Cardiac muscle cell (in vitro differentiated cells and primary cell): ENCODE measurements around the gene SEC62. TPM values are rescaled to one million over a fixed set of nuclear protein-coding genes. Genes with fewer than 3 reads are reported as not detected.

Source experiments
- DNase-seq, 2 donors: peaks; one replicate each; pipeline versions ENCODE4 v3.0.0 to v3.0.0-alpha.2; 2010 to 2017; ENCODE audit warnings: low read depth in 1 of 2, low spot score in 1 of 2
- H3K27ac ChIP-seq: fragments of 200-600 bp; sonication (generic); 2 replicates; pipeline ENCODE4 v1.5.1; 2016
- H3K27me3 ChIP-seq: fragments of 200-600 bp; sonication (generic); 2 replicates; pipeline ENCODE4 v1.6.0; 2016; ENCODE audit warnings: control low read depth
- H3K36me3 ChIP-seq: fragments of 200-600 bp; sonication (generic); 2 replicates; pipeline ENCODE4 v1.5.1; 2016; ENCODE audit warnings: control low read depth
- H3K4me1 ChIP-seq: fragments of 200-600 bp; sonication (generic); 2 replicates; pipeline ENCODE4 v1.8.1; 2017; ENCODE audit warnings: low read depth, mild to moderate bottlenecking, mixed run types
- H3K4me3 ChIP-seq: fragments of 200-600 bp; sonication (generic); 2 replicates; pipeline ENCODE4 v1.5.1; 2016; ENCODE audit warnings: mild to moderate bottlenecking
- H3K9me3 ChIP-seq: fragments of 200-600 bp; sonication (generic); 2 replicates; pipeline ENCODE4 v1.5.1; 2017; ENCODE audit warnings: low read depth, mild to moderate bottlenecking, control low read depth
- polyA plus RNA-seq: library from polyadenylated mRNA; unstranded; fragments of >200 nt; fragmentation: Nextera tagmentation; extraction: Ambion mirVana; gene quantifications from 2 replicates; pipeline ENCODE4 v1.2.1, GENCODE V29; 2016
- total RNA-seq: library from RNA; depleted of rRNA; stranded (reverse); fragments of >200 nt; gene quantifications from 2 replicates; pipeline ENCODE4 v1.2.3, GENCODE V29; 2016
- TF ChIP-seq, protein P1 (sequence below): IDR thresholded peaks from 2 replicates; pipeline ENCODE4 v1.5.1; 2012; ENCODE audit warnings: low read depth, mild to moderate bottlenecking, low read length

The SEC62 gene
- total and polyA plus RNA-seq, 2 experiments from 2014 or later, result 26.7 to 72.2 TPM

DNA sequence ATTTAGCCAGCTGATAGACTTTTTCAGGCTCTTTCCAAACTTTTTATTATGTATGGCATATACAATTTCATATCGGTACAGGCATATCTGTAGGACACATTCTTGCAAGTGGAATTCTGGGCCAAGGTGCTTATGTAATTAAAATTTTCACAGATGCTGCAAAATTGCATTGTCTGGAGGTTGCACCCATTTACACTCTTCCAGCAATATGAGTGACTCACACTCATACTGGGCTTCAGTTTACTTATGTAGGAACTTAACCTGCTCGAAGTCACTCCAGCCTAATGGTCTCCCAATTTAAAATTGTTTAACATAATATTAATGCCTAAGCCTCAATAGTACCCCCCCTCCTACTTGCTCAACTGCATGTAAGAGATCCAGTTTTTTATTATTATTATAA is 11.2 kb upstream of the SEC62 start:
- no peak for DNase-seq
- no peaks in the 10 kb centered on the region for H3K36me3 ChIP-seq
- TF ChIP-seq, protein P1, sequence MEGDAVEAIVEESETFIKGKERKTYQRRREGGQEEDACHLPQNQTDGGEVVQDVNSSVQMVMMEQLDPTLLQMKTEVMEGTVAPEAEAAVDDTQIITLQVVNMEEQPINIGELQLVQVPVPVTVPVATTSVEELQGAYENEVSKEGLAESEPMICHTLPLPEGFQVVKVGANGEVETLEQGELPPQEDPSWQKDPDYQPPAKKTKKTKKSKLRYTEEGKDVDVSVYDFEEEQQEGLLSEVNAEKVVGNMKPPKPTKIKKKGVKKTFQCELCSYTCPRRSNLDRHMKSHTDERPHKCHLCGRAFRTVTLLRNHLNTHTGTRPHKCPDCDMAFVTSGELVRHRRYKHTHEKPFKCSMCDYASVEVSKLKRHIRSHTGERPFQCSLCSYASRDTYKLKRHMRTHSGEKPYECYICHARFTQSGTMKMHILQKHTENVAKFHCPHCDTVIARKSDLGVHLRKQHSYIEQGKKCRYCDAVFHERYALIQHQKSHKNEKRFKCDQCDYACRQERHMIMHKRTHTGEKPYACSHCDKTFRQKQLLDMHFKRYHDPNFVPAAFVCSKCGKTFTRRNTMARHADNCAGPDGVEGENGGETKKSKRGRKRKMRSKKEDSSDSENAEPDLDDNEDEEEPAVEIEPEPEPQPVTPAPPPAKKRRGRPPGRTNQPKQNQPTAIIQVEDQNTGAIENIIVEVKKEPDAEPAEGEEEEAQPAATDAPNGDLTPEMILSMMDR, result no peak
- H3K27me3 ChIP-seq, result no peaks in the 10 kb centered on the region
- H3K9me3 ChIP-seq, result no peaks in the 10 kb centered on the region
- H3K4me3 ChIP-seq, result no peak overlapping the region
- H3K4me1 ChIP-seq, result no peaks in the 10 kb centered on the region
- no peak overlapping the region for H3K27ac ChIP-seq

DNA sequence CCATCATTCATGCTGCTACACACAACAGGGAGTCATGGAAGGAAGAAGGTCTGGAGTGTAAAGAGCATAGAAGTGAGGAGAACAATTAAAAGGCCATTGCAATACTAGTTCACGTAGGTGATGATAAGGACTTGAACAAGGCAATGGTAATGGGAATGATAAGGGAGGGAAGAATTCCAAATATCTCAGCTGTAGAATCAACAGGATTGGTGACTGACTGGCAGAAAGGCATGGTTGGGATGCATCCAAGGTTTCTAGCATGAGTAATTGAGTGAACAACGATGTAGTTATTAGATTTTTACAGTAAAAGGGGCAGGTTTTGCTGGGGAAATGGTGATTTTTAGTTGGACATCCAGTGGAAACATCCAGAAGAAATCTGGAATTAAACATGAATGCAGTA is 2.4 kb upstream of the SEC62 start:
- H3K4me3 ChIP-seq, result no peak overlapping the region
- TF ChIP-seq, protein P1, result no peak
- no peaks in the 10 kb centered on the region for H3K9me3 ChIP-seq
- H3K27ac ChIP-seq, result no peak overlapping the region
- H3K36me3 ChIP-seq, result no peaks in the 10 kb centered on the region
- peak in 1 of 2 donors; percentile 39 for DNase-seq
- no peaks in the 10 kb centered on the region for H3K27me3 ChIP-seq
- peaks cover 16% of the 10 kb centered on the region for H3K4me1 ChIP-seq

DNA sequence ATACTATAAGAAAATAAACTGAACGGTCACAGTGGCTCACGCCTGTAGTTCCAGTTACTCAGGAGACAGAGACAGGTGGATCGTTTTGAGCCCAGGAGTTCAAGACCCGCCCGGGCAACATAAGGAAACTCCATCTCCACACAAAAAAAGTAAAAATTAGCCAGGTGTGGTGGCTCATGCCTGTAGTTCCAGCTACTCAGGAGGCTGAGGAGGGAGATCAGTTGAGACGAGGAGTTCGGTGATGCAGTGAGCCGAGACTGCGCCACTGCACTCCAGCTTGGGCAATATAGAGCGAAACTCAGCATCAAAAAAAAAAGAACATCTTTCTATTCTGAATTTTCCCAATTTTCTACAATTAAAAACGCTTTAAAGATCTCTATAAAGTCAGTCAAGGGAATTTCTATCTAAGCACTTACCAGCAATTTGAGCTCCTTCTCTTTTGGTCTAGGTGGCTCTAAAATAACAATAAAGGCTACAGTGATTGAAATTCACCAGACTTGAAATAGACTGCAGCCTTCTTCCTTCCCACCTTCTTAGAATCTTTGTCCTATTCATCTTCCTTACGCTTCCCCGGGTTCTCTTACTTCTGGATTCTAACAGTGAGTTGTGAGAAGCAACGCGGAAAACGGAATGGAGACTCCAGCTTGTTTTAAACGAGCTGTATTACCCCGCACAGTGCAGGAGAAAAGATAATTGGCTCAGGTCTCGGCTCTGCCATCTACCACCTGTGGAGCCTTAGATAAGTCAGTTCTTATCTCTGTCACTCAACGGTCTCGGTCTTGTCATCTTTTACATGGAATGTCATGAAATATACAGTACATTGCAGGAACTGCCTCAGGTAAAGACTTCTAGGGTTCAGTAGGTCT is 812 bp upstream of the SEC62 start:
- Histone ChIP-seq H3K4me3 (peak overlapping the region; percentile 73), H3K4me1 (peaks cover 22% of the 10 kb centered on the region), H3K36me3 (no peaks in the 10 kb centered on the region), H3K27ac (peak overlapping the region; percentile 99), H3K27me3 (no peaks in the 10 kb centered on the region), H3K9me3 (no peaks in the 10 kb centered on the region)
- TF ChIP-seq, protein P1, result no peak
- DNase-seq, result peak in 1 of 2 donors; percentile 19

DNA sequence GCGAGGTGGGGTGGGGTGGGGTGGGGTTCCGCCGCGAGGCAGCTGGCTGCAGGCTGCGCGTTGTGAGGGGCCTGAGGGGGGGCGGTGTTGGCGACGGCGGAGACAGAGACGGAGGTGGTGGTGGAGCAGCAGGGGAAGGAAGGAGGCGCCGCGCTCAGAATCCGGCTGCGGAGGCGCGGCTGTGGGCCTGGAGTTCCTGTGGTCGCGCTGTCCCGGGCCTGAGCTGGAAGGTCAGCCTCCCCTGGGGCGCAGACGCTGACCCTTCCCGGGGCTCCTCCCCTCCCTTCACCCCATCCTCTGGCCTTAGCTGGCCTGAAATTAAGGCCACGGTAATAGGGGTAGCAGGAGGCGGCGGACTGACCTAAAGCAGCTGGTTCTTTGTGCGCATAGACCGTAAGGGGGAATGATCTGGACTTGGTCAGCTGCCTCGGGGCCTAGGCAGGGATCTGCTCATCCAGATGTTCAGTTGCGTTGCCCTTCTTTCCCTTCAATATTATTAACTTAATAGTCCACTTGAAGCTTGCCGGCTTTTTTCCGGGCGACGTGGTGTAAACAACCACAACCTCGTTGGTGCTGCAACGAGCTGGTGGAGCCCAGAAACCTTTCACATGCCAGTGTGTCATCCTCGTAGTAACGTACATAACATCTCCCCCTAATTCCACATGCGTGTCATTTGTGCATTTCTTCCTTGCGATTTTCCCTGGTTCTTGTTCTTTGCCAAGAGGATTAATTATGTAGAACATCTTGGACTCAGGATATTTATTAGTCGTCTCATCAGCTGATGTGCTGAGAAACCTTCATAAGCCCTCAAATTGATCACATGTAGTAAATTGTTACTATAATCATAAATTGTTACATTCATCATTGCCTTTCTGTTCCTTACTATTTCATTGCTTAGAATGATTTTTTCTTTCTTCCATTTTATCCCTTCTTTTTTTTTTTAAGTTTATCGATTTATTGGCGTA is 626 bp downstream of the SEC62 start:
- peaks cover 22% of the 10 kb centered on the region for H3K4me1 ChIP-seq
- H3K36me3 ChIP-seq, result no peaks in the 10 kb centered on the region
- DNase-seq, result peak; percentile 71 to 80
- H3K9me3 ChIP-seq, result no peaks in the 10 kb centered on the region
- H3K27ac ChIP-seq, result peak overlapping the region; percentile 99
- TF ChIP-seq, protein P1, result no peak
- no peaks in the 10 kb centered on the region for H3K27me3 ChIP-seq
- peak overlapping the region; percentile 73 for H3K4me3 ChIP-seq

DNA sequence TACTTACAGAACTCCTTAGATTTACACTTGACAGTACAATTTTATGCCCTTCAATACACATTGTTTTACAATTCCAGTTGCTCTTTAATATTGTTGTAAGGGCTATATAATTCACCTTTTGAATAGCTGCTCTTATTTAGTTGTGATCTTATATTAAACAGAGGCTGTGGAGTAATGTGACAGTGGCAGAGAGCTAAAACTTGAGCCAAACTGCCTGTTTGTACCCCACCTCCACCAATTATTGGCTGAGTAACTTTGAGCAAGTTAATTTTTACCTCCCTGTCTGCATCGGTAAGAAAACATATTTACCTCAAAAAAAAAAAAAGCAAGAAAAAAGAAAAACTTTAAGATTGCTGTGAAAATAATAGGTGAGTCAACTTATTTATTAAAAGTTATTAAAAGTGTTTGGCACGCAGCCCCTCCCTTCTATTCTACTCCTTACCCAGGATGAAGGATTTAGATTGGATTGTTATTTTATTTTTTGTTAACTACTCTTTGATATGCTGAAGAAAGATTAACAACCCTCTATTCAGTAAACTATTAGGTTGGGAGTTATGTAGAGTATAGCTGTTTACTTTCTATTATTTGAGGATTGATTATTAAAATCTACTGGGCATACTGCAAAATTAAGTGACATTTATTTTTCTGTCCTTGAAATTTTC is 1.7 kb downstream of the SEC62 start:
- H3K27ac ChIP-seq, result peak overlapping the region; percentile 99
- H3K36me3 ChIP-seq, result no peaks in the 10 kb centered on the region
- H3K4me1 ChIP-seq, result peaks cover 22% of the 10 kb centered on the region
- H3K4me3 ChIP-seq, result peak overlapping the region; percentile 73
- DNase-seq, result no peak
- H3K27me3 ChIP-seq, result no peaks in the 10 kb centered on the region
- TF ChIP-seq, protein P1, result no peak
- H3K9me3 ChIP-seq, result no peaks in the 10 kb centered on the region
